PC-3 (cell line): ENCODE measurements around the gene TSPAN17. TPM values are rescaled to one million over a fixed set of nuclear protein-coding genes. Genes with fewer than 3 reads are reported as not detected.

ENCODE experiments used
- ATAC-seq: fragments of 200-7000 bp; cut with Tn5 transposase; 2 replicates; pipeline ENCODE4 v1.9.1; 2020; ENCODE audit warnings: mild to moderate bottlenecking, moderate library complexity
- BruUV-seq: library from RNA; stranded (reverse); fragments of 400-500 nt; replicated peaks from 2 replicates; lab custom pipeline; 2021; lab: Mats Ljungman, UMichigan
- CTCF ChIA-PET: fragments of 300-600 bp; sonication (Branson Sonifier 250); formaldehyde crosslinking; loops from one replicate; lab custom pipeline; 2022; ENCODE audit warnings: antibody characterized with exemption; lab: Charles Lee
- POLR2A ChIA-PET: fragments of 300-600 bp; sonication (Branson Sonifier 250); formaldehyde crosslinking; loops from one replicate; lab custom pipeline; 2022; ENCODE audit warnings: antibody characterized with exemption; ENCODE audit not compliant: unreplicated experiment; lab: Charles Lee
- DNase-seq: peaks from one replicate; pipeline ENCODE4 v3.0.0-alpha.2; 2015
- H2AFZ ChIP-seq: fragments of 300-600 bp; sonication (generic); 2 replicates; pipeline ENCODE4 v1.6.0; 2016; ENCODE audit warnings: antibody characterized with exemption, low read length
- H3F3A ChIP-seq: fragments of 300-600 bp; sonication (generic); one replicate; pipeline ENCODE4 v1.6.0; 2017; ENCODE audit warnings: antibody characterized with exemption, low read length, control low read depth, mild to moderate bottlenecking; ENCODE audit not compliant: unreplicated experiment
- H3K27ac ChIP-seq: fragments of 300-600 bp; sonication (generic); 2 replicates; pipeline ENCODE4 v1.5.1; 2016; ENCODE audit warnings: mild to moderate bottlenecking, low read length
- H3K27me3 ChIP-seq: fragments of 300-600 bp; sonication (generic); 2 replicates; pipeline ENCODE4 v1.6.1; 2016; ENCODE audit warnings: low read length, mixed read lengths
- H3K36me3 ChIP-seq: fragments of 300-600 bp; sonication (generic); 2 replicates; pipeline ENCODE4 v1.6.1; 2016; ENCODE audit warnings: low read depth, mixed run types, low read length, mixed read lengths
- H3K4me1 ChIP-seq: fragments of 300-600 bp; sonication (generic); 2 replicates; pipeline ENCODE4 v1.5.1; 2016; ENCODE audit warnings: low read length; ENCODE audit not compliant: insufficient read depth
- H3K4me2 ChIP-seq: fragments of 300-600 bp; sonication (generic); 2 replicates; pipeline ENCODE4 v1.6.0; 2016; ENCODE audit warnings: low read length
- H3K4me3 ChIP-seq: fragments of 300-600 bp; sonication (generic); 2 replicates; pipeline ENCODE4 v1.5.1; 2016; ENCODE audit warnings: mild to moderate bottlenecking, low read length, mixed read lengths
- H3K79me2 ChIP-seq: fragments of 300-600 bp; sonication (generic); 2 replicates; pipeline ENCODE4 v1.6.1; 2017; ENCODE audit warnings: low read length, mixed read lengths
- H3K9ac ChIP-seq: fragments of 300-600 bp; sonication (generic); 2 replicates; pipeline ENCODE4 v1.6.0; 2016; ENCODE audit warnings: mild to moderate bottlenecking, low read length
- H3K9me2 ChIP-seq: fragments of 300-600 bp; sonication (generic); replicated peaks from 2 replicates; pipeline ENCODE4 v1.6.1; 2016; ENCODE audit warnings: mixed run types, low read length, mixed read lengths
- H3K9me3 ChIP-seq: fragments of 300-600 bp; sonication (generic); 2 replicates; pipeline ENCODE4 v1.6.1; 2016; ENCODE audit warnings: low read length, mixed read lengths
- H4K20me1 ChIP-seq: fragments of 300-600 bp; sonication (generic); 2 replicates; pipeline ENCODE4 v1.6.1; 2016; ENCODE audit warnings: low read length, mixed read lengths
- CTCF ChIP-seq: fragments of 300-600 bp; sonication (generic); conservative IDR thresholded peaks from 2 replicates; pipeline ENCODE4 v1.5.1; 2017; ENCODE audit warnings: antibody characterized with exemption, low read depth, mild to moderate bottlenecking, low read length
- EZH2 ChIP-seq: fragments of 300-600 bp; sonication (generic); IDR thresholded peaks from one replicate; pipeline ENCODE4 v1.6.1; 2017; ENCODE audit warnings: antibody characterized with exemption, mild to moderate bottlenecking, low read length; ENCODE audit not compliant: unreplicated experiment
- EZH2phosphoT487 ChIP-seq: fragments of 300-600 bp; sonication (generic); IDR thresholded peaks from 2 replicates; pipeline ENCODE4 v1.6.1; 2018; ENCODE audit warnings: mild to moderate bottlenecking, antibody characterized with exemption, low read length, borderline replicate concordance
- intact Hi-C: fragments of 100-400 bp; cut with micrococcal nuclease; formaldehyde crosslinking; loops from 2 replicates; pipeline ENCODE4 v1.9.0; 2023
- total RNA-seq: library from RNA; depleted of rRNA; stranded (reverse); fragments of >200 nt; gene quantifications from 2 replicates; pipeline ENCODE4 v1.2.3, GENCODE V29; 2014

TSPAN17 gene
- total RNA-seq, 1 experiment from 2014 or later = 47.3 TPM

GRCh38 chr5:176650354-176650884 is 3.1 kb downstream of the TSPAN17 start:
- ATAC-seq = no peak
- Histone ChIP-seq H3K36me3 (no peaks in the 10 kb centered on the region; the same call in 1 of the 2 replicates), H3K9me2 (no peaks in the 10 kb centered on the region), H2AFZ (no peak overlapping the region), H3K4me2 (no peak overlapping the region), H3K9ac (no peak overlapping the region), H3K79me2 (peaks cover 32% of the 10 kb centered on the region), H3K9me3 (no peaks in the 10 kb centered on the region), H3K4me3 (no peak overlapping the region), H3K27me3 (no peaks in the 10 kb centered on the region), H3K4me1 (peaks cover 29% of the 10 kb centered on the region), H3K27ac (no peak overlapping the region), H3F3A (peaks cover 5% of the 10 kb centered on the region), H4K20me1 (peaks cover 13% of the 10 kb centered on the region; the same call in 1 of the 2 replicates)
- CTCF ChIA-PET = no interaction called here
- POLR2A ChIA-PET = interaction anchor here (0.7 kb wide), 1 partner anchor 754 kb away, joined by 3 read pairs; no protein-coding TSS in a partner anchor
- BruUV-seq = no TSS peak
- TF ChIP-seq EZH2phosphoT487 = no peak
- TF ChIP-seq CTCF = no peak
- TF ChIP-seq EZH2 = no peak
- intact Hi-C loops = no loop called here
- DNase-seq = no peak

GRCh38 chr5:176651472-176651980 is 4.2 kb downstream of the TSPAN17 start:
- peaks cover 28% of the 10 kb centered on the region for H3K4me1 ChIP-seq
- H3K27me3 ChIP-seq = no peaks in the 10 kb centered on the region
- no peak overlapping the region for H2AFZ ChIP-seq
- H3K36me3 ChIP-seq = no peaks in the 10 kb centered on the region; the same call in 1 of the 2 replicates
- BruUV-seq = no TSS peak
- peaks cover 32% of the 10 kb centered on the region for H3K79me2 ChIP-seq
- ATAC-seq (no peak), DNase-seq (no peak)
- H3K27ac ChIP-seq = no peak overlapping the region
- H3K9ac ChIP-seq = no peak overlapping the region
- ChIA-PET CTCF (no interaction called here), POLR2A (no interaction called here)
- TF ChIP-seq CTCF (no peak), EZH2phosphoT487 (no peak), EZH2 (no peak)
- no peak overlapping the region for H3K4me2 ChIP-seq
- no peaks in the 10 kb centered on the region for H3K9me3 ChIP-seq
- H3K9me2 ChIP-seq = no peaks in the 10 kb centered on the region
- no peak overlapping the region for H3K4me3 ChIP-seq
- H3F3A ChIP-seq = peaks cover 5% of the 10 kb centered on the region
- peaks cover 13% of the 10 kb centered on the region; the same call in 1 of the 2 replicates for H4K20me1 ChIP-seq
- intact Hi-C loops = no loop called here

- BruUV-seq = no TSS peak
- CTCF ChIA-PET = no interaction called here
Observed at GRCh38 chr5:176652136-176652535, 4.9 kb downstream of the TSPAN17 start.

More at GRCh38 chr5:176652136-176652535, 4.9 kb downstream of the TSPAN17 start:
- Histone ChIP-seq H4K20me1 (peaks cover 13% of the 10 kb centered on the region; the same call in 1 of the 2 replicates), H3K36me3 (no peaks in the 10 kb centered on the region; the same call in 1 of the 2 replicates), H3K9me3 (no peaks in the 10 kb centered on the region), H3K79me2 (peaks cover 32% of the 10 kb centered on the region), H3F3A (peaks cover 5% of the 10 kb centered on the region), H3K27me3 (no peaks in the 10 kb centered on the region), H3K4me3 (no peak overlapping the region), H3K9ac (no peak overlapping the region), H3K9me2 (no peaks in the 10 kb centered on the region), H2AFZ (no peak overlapping the region), H3K4me1 (peaks cover 24% of the 10 kb centered on the region), H3K4me2 (no peak overlapping the region), H3K27ac (no peak overlapping the region)
- POLR2A ChIA-PET = no interaction called here
- intact Hi-C loops = no loop called here
- DNase-seq = no peak
- TF ChIP-seq CTCF (no peak), EZH2phosphoT487 (no peak), EZH2 (no peak)
- ATAC-seq = no peak
